ENCODE measurements around the gene DVL1. TPM values are rescaled to one million over a fixed set of nuclear protein-coding genes. Genes with fewer than 3 reads are reported as not detected.
A peak's percentile ranks its signal among the peaks of the same experiment; 100 is the strongest.
"Not testable (repeated sequence)": the region's sequence is repeated elsewhere in the genome, so short reads cannot be mapped to it uniquely, and the experiment has no call there.

Gene DVL1
- polyA plus RNA-seq, 4 donors: 24.6 to 52.2 (median 45.6) TPM

DNA sequence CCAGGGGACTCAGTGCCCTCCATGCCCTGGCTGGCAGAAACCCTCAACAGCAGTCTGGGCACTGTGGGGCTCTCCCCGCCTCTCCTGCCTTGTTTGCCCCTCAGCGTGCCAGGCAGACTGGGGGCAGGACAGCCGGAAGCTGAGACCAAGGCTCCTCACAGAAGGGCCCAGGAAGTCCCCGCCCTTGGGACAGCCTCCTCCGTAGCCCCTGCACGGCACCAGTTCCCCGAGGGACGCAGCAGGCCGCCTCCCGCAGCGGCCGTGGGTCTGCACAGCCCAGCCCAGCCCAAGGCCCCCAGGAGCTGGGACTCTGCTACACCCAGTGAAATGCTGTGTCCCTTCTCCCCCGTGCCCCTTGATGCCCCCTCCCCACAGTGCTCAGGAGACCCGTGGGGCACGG is 21.0 kb downstream of the DVL1 start:
- DNase-seq (ENCODE audit: low read depth in 4 of 4, low spot score in 2 of 4): no peak

DNA sequence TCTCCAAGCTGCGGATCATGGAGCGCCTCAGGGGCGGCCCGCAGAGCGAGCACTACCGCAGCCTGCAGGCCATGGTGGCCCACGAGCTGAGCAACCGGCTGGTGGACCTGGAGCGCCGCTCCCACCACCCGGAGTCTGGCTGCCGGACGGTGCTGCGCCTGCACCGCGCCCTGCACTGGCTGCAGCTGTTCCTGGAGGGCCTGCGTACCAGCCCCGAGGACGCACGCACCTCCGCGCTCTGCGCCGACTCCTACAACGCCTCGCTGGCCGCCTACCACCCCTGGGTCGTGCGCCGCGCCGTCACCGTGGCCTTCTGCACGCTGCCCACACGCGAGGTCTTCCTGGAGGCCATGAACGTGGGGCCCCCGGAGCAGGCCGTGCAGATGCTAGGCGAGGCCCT is 21.9 kb downstream of the DVL1 start:
- no peak for DNase-seq (ENCODE audit: low read depth in 4 of 4, low spot score in 2 of 4)

DNA sequence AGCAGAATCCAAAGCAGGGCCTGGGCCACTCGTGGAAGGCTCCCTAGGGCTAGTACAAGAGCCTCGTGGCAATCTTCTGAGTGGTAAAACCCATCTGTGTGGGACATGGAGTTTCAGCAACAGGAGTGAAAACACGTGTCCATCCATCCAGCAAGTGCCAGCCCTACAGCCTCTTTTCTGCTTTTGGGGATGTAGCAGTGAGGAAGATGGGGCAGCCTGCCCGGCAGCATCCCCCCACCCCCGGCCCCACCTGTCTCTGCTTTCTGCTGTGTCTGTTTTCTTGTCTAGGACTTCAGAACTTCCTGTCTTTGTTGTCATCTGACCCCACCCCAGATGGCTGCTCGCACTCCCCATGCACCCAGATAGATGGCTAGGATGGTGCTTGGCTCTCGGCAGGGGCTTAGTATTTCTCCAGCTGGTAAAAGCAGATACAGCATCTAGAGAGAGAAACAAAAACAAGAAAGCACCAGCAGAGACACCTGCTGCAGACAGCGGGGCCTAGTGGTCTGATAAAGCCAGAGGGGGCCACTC is 23.1 kb downstream of the DVL1 start:
- no peak for DNase-seq (ENCODE audit: low read depth in 4 of 4, low spot score in 2 of 4)

DNA sequence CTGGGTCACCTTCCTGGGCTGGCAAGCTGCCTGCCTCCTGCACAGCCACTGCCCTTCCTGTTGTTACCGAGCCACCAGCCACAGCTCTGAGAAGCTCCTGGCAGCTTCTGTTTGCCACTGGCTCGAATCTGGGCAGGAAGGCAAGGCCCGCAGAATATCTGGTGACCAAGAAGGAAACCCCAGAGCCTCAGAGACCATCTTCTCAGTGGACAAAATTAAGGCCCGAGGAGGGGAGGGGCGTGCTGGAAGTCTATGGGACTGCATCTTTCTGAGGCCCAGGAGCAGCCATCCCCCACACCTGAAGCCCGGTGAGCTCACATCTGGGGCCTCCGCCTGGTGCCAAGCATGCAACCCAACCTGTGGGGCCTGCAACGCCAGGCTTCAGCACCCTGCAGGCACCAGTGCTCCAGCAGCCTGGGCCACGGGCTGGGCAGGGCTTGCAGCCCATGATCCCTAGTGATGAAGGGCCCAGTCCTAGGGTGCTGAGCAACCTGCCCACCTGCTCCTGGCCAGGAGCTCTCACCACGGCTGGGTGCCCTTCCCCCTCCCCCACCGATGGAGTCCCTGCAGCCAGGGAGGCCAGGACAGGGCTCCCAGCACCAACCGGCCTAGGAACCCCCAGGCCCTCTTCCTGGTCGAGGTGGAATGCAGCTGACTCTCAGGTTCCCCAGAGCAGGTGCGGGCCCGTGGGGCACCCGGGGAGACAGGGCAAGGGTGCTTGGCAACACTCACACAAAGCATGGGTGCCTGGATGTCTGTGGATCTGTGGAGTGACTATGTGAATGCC is 23.7 kb downstream of the DVL1 start:
- no peak for DNase-seq (ENCODE audit: low read depth in 4 of 4, low spot score in 2 of 4)

DNA sequence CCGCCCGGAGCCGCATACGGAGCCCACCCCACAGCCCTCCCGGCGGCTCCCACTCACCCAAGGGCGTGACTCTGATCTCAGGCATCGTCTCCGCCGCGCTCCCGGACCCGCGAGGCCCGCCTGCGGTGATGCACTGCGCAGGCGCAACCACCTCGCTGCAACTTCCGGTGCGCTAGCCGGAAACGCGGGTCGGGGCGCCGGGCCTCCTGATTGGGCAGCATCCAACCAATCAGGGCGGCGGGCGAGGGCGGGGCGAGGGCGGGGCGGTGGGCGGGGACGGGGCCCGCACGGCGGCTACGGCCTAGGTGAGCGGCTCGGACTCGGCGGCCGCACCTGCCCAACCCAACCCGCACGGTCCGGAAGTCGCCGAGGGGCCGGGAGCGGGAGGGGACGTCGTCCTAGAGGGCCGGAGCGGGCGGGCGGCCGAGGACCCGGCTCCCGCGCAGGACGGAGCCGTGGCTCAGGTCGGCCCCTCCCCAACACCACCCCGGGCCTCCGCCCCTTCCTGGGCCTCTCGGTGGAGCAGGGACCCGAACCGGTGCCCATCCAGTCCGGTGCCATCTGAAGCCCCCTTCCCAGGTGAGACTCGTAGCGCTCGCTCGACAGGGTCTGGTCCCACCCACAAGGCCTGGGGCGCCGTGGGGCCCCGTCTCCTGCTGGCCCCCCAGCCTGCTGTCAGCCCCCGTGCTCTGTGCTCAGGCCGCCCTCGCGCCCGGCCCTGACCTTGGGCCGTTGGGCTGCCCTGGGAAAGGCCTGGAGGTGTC is 24.5 kb downstream of the DVL1 start, which contains the start of the genes CPTP and INTS11:
TSS of gene CPTP (plus strand) at position 279 of the 764 bp plus-strand sequence. CDS start 2,109 bp downstream, outside the sequence.
TSS of gene INTS11 (minus strand) at position 137 of the 764 bp plus-strand sequence. CDS start at position 85, 52 bp downstream.
- DNase-seq (ENCODE audit: low read depth in 4 of 4, low spot score in 2 of 4): peak in 3 of 4 donors; percentile 61 to 81 (median 78)

DNA sequence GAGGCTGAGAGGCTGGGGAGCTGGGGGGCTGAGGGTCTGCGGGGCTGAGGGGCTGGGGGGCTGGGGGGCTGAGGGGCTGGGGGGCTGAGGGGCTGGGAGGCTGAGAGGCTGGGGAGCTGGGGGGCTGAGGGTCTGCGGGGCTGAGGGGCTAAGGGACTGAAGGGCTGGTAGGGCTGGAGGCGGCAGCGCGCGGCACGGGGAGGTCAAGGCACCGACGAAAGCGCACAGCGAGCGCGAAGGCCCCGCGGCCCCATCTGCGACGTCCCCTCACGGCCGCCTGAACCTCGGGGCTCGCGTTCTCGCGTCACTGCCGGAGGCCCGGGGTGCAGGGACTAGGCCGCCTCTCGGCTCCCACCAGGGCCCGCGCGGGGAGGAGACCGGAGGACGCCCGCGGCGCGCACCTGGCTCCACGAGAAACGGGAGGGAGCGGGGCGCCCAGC is 25.1 kb downstream of the DVL1 start:
- no peak for DNase-seq (ENCODE audit: low read depth in 4 of 4, low spot score in 2 of 4)

DNA sequence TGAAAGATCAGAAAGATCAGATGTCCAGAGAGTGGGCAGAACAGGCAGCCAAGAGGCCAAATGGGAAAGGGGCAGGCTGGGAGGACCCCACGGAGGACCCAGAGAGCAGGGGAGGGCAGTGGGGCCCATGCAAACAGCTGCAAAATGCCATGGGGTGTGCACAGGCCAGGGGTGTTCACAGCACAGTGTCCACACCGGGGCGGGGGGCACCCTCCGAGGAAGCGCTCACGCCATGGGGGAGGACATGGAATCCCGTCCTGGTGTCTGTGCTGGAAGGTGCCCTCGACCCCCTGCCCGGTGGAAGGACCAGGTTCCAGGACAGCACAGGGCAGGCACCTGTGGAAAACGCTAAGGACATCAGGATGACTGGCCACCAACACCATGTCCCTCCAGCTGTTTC is 26.3 kb downstream of the DVL1 start:
- no peak for DNase-seq (ENCODE audit: low read depth in 4 of 4, low spot score in 2 of 4)

DNA sequence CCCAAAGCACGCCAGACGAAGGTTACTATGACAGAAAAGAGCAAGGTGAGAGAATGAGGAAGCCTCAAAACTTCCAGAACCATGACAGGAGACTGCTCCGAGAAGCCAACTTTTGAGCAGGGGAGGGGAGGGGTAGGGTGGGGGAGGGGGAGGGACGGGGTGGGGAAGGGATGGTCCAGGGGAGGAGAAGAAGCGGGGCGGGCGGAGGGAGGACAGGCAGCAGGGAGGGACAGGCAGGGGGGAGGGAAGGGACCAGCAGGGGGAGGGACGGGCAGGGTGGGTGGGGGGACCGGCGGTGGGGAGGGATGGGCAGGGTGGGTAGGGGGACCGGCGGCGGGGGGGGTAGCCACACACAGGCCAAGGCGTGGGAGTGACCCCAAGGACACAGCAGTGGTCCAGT is 26.8 kb downstream of the DVL1 start:
- no peak for DNase-seq (ENCODE audit: low read depth in 4 of 4, low spot score in 2 of 4)

DNA sequence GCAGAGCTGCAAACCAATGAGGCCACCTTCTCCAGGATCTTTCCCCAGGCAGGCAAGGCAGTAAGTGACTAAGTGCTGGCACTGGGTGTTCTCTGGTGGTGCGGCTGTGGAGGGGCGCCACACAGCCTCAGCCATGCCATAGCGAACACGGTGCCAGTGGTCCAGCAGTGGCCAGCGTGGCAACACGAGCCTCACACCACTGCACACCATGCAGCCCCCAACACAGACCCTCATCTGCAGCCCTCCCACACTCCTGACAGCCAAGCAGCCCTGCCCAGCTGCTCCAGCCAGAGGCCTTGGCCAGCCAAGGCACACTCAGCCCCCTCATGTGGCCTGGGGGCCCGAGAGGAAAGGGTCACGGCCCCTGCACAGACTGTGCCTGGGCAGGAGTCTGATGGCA is 27.7 kb downstream of the DVL1 start:
- DNase-seq (ENCODE audit: low read depth in 4 of 4, low spot score in 2 of 4): no peak

DNA sequence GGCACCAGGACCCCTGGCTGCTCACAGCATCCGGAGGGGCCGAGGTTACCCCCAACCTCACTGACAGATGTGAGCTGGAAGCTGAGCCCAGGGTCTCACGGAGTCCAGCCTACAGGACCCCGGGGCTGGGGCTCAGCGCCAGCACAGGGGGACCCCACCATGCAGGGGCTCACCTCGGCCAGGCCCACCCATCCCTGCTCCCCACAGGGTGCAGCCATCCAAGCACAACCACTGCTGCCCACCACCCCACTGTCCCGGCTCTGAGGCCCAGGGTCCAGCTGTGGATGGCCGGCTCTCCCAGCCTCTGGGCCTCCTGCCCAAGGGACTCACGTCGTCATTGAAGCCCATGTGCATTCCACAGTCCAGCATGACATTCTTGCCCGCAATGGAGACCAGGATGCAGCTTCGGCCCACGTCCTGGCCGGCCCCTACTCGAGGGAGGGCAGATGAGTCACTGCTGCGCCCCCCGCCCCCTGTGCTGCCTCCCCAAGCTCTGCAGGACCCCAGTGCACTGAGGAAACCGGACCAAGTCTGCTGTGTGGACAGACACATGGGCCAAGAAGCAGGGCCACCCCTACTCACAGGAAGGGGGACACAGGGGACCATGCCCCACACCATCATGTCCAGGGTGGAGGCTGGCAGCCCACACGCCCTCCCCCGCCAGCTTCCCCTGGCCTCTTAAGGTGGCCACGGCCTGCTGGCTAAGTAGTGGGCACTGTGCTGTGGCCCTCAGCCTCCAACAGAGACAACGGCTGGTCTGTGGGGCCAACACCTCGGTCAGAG is 28.4 kb downstream of the DVL1 start:
- no peak for DNase-seq (ENCODE audit: low read depth in 4 of 4, low spot score in 2 of 4)

DNA sequence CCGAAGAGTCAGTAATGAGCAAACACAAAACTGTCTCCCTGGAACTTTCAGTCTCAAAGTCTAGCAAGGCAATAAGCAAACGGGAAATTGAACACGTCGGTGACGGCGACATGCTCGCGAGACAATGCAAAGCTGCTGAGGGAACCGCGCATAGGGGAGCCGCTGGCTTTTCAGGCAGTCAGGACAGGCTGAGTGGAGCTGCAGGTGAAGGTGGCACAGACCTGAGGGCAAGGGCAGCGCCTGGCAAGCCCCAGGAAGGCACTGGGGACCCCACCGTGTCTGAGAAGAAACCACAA is 29.6 kb downstream of the DVL1 start:
- no peak for DNase-seq (ENCODE audit: low read depth in 4 of 4, low spot score in 2 of 4)

DNA sequence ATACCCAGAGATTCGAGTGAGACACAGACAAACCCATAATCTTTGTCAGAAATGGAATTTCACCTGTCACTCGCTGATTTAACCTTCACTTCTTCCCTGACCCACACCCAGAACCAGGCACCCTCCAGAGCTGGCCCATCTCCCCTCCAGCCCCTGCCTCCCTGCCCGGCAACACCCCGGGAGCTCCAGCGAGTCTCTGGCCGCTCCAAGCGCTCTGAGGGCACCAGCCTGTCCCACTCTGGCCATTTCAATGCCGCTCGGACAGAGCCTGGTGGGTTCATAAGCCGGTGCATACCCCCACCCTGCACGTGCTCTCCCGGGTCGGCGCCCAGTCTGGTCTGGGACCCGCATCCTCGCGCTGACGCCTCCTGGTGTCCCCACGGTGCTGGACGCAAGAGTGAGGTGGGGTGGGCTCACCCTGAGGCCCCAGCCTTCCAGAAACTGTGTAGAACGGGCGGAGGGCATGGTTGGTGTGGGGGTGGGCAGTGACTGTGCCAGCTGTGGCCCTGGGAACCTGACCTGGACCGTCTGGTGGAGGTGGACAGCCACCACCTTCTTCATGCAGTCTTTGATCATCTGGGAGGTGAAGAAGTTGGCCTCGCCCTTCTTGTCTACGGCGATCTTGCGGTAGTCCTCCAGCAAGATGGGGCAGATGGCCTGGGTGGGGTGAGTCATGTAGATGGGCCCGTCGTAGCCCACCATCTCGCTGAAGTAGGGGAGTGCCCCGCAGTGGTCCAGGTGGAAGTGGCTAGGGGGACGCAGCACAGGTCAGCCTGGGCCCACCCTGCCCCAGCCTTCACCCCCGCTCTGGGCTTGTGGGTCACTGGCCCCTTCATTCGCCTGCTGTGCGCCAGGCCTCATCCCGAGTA is 30.2 kb downstream of the DVL1 start:
- DNase-seq (ENCODE audit: low read depth in 4 of 4, low spot score in 2 of 4): no peak

DNA sequence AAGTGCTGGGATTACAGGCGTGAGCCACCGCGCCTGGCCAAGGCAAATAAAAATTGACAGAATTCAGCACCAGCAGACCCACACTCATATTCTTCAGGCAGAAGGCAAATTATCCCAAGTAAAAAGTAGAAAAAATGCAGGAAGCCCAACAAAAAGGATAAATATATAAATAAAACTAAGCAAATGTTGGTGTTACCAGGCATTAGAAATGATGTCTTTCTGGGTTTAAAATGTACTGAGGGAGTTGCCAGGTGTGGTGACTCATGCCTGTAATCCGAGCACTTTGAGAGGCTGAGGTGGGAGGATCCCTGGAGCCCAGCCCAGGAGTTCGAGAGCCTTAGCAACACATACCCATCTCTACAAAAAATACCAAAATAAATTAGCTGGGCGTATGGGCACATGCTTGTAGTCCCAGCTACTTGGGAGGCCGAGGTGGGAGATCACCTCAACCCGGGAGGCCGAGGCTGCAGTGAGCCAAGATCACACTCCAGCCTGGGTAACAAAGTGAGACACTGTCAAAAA is 31.0 kb downstream of the DVL1 start:
- DNase-seq (ENCODE audit: low read depth in 4 of 4, low spot score in 2 of 4): no peak

DNA sequence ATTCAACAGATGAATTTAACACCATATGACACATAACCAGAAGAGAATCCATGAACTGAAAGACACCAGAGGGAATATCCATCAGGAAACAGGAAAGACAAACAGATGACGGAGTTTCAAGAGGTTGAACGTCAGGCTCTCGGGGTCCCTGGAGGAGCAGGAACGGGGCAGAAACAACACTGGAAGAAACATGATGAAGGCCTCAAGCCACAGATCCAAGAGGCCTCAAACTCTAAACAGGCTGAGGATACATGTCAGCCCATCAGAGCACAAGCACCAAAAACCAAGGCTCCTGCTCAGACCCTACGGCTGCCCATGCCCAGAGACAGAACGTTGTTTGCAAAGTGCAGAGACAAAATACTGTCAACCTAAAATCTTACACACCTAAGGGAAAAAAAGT is 31.8 kb downstream of the DVL1 start:
- no peak for DNase-seq (ENCODE audit: low read depth in 4 of 4, low spot score in 2 of 4)

DNA sequence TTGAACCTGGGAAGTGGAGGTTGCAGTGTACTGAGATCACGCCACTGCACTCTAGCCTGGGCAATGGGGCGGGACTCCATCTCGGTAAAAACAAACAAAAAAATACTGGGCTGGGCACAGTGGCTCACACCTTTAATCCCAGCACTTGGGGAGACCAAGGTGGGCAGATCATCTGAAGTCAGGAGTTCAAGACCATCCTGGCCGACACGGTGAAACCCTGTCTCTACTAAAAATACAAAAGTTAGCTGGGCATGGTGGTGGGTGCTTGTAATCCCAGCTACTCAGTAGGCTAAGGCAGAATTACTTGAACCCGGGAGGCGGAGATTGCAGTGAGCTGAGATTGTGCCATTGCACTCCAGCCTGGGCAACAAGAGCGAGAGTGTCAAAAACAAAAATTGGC is 33.0 kb downstream of the DVL1 start:
- not testable (repeated sequence) for DNase-seq (ENCODE audit: low read depth in 4 of 4, low spot score in 2 of 4)

DNA sequence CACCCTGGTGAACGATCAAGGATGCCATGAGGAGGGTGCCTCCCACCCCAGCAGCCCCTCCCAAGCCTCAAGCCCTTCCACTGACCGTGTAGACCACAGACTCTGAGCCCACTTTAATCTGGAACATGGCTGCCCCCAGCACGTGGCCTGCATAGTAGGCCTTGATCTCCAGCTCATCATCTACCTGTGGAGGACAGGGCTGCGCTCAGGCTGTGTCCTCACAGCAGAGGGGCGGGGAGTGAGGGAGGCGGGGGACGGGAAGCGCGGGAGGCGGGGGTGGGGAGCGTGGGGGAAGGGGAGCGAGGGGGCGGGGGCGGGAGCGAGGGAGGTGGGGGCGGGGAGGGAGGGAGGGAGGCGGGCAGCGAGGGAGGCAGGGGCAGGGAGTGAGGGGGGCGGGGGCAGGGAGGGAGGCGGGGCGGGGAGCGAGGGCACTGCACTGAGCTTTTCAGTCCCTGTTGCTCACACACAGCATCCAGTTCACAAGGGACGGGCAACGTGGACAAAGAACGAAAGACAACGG is 33.7 kb downstream of the DVL1 start:
- no peak for DNase-seq (ENCODE audit: low read depth in 4 of 4, low spot score in 2 of 4)

DNA sequence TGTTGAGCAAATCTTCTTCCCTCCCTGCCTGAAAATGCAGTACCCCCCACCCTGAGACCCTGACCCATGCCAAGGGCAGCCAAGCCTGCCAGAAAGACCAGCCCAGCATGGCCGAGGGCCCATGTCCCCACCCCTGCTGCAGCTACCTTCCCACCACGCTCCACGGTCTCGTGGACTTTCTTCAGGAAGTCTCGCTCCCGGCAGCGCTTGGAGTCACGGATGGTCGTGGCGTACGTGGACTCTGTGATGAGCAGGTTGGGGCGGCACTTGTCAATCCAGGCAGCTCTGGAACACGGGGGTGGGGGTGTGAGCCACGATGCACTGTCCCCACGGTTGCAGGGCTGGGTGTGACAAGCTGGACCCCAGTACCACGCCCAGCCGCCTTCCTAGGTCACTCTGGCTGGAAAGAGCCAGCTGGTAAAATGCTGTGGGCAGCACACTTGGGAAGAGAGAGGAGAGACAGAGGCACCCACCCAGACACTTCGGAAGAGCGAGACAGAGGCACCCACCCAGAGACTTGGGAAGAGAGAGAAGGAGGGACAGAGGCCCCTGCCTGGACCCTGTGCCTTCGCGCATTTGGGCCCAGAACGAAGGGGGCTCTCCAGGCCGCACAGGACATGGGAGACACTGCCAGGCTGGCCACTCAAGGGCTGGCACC is 34.4 kb downstream of the DVL1 start:
- no peak for DNase-seq (ENCODE audit: low read depth in 4 of 4, low spot score in 2 of 4)

DNA sequence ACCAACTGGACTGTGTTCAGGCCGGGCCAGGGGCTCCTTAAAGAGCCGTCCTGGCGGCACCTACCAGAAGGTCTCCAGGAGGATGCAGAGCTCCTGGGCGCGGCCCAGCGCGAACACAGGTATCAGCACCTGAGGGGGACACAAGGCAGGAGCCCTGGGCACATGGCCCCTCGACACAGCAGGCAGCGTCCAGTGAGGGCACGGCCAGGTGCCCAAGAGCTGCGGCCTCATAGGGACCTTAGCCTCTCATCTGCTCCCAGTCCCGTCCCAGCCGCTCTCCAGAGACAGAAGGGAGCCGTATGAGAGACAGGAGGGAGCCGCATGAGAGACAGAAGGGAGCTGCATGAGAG is 35.0 kb downstream of the DVL1 start:
- no peak for DNase-seq (ENCODE audit: low read depth in 4 of 4, low spot score in 2 of 4)

Data from left renal cortex interstitium (tissue), 4 donors.